Liver (tissue), 9 donors: ENCODE measurements around the gene TNFSF8. TPM values are rescaled to one million over a fixed set of nuclear protein-coding genes. Genes with fewer than 3 reads are reported as not detected.

Experiments used
- DNase-seq: peaks from one replicate; pipeline ENCODE4 v3.0.0-alpha.2; 2017; ENCODE audit warnings: low spot score
- H3K27ac ChIP-seq, 2 donors: one replicate each; pipeline ENCODE4 v1.7.0; 2013; ENCODE audit warnings: inconsistent platforms in 2 of 2, low read length in 2 of 2, control low read depth in 1 of 2, low read depth in 1 of 2, mild to moderate bottlenecking in 1 of 2
- H3K27me3 ChIP-seq, 4 donors: one replicate each; pipeline versions ENCODE4 v1.6.1 to v1.7.0; 2013; ENCODE audit warnings: low read length in 3 of 4, inconsistent platforms in 1 of 4, mild to moderate bottlenecking in 1 of 4, moderate library complexity in 1 of 4; ENCODE audit not compliant: control insufficient read depth in 4 of 4, insufficient read depth in 4 of 4
- H3K36me3 ChIP-seq, 4 donors: one replicate each; pipeline versions ENCODE4 v1.6.1 to v1.7.0; 2013; ENCODE audit warnings: low read length in 3 of 4, mild to moderate bottlenecking in 3 of 4, low read depth in 1 of 4, moderate library complexity in 1 of 4; ENCODE audit not compliant: control insufficient read depth in 4 of 4, insufficient read depth in 3 of 4
- H3K4me1 ChIP-seq, 4 donors: one replicate each; pipeline versions ENCODE4 v1.6.1 to v1.7.0; 2013; ENCODE audit warnings: low read length in 3 of 4, mild to moderate bottlenecking in 3 of 4, moderate library complexity in 1 of 4; ENCODE audit not compliant: control insufficient read depth in 4 of 4, insufficient read depth in 4 of 4
- H3K4me3 ChIP-seq, 3 donors: one replicate each; pipeline versions ENCODE4 v1.6.1 to v1.7.0; 2013; ENCODE audit warnings: low read length in 3 of 3, control low read depth in 1 of 3, low read depth in 1 of 3, mild to moderate bottlenecking in 1 of 3
- H3K9ac ChIP-seq, 2 donors: one replicate each; pipeline ENCODE4 v1.7.0; 2013; ENCODE audit warnings: low read length in 2 of 2, mild to moderate bottlenecking in 2 of 2, moderate library complexity in 2 of 2, control low read depth in 1 of 2, low read depth in 1 of 2
- H3K9me3 ChIP-seq, 4 donors: one replicate each; pipeline versions ENCODE4 v1.6.1 to v1.7.0; 2013; ENCODE audit warnings: low read length in 3 of 4; ENCODE audit not compliant: control insufficient read depth in 4 of 4
- EGR1 ChIP-seq, 2 donors: IDR thresholded peaks; 2 replicates each; pipeline ENCODE4 v1.6.1; 2016 to 2018; ENCODE audit warnings: antibody characterized with exemption in 2 of 2, low read depth in 2 of 2
- FOXA1 ChIP-seq: IDR thresholded peaks from 2 replicates; pipeline ENCODE4 v1.6.1; 2016; ENCODE audit warnings: antibody characterized with exemption
- FOXA2 ChIP-seq: IDR thresholded peaks from 2 replicates; pipeline ENCODE4 v1.6.1; 2016; ENCODE audit warnings: antibody characterized with exemption
- GABPA ChIP-seq, 2 donors: IDR thresholded peaks in 1 of 2; conservative IDR thresholded peaks in 1 of 2; 2 replicates each; pipeline ENCODE4 v1.6.1; 2016; ENCODE audit warnings: antibody characterized with exemption in 2 of 2, mild to moderate bottlenecking in 1 of 2, moderate library complexity in 1 of 2
- HNF4A ChIP-seq, 2 donors: conservative IDR thresholded peaks; 2 replicates each; pipeline ENCODE4 v1.6.1; 2016; ENCODE audit warnings: antibody characterized with exemption in 2 of 2, mild to moderate bottlenecking in 2 of 2
- HNF4G ChIP-seq: IDR thresholded peaks from 2 replicates; pipeline ENCODE4 v1.6.1; 2016; ENCODE audit warnings: antibody characterized with exemption
- JUND ChIP-seq, 2 donors: IDR thresholded peaks; 2 replicates each; pipeline ENCODE4 v1.6.1; 2016; ENCODE audit warnings: antibody characterized with exemption in 2 of 2
- NR2F2 ChIP-seq: IDR thresholded peaks from 2 replicates; pipeline ENCODE4 v1.6.1; 2016; ENCODE audit warnings: antibody characterized with exemption
- RAD21 ChIP-seq, 2 donors: IDR thresholded peaks; 2 replicates each; pipeline ENCODE4 v1.6.1; 2016; ENCODE audit warnings: antibody characterized with exemption in 2 of 2, mild to moderate bottlenecking in 2 of 2
- REST ChIP-seq: IDR thresholded peaks from 2 replicates; pipeline ENCODE4 v1.6.1; 2016; ENCODE audit warnings: antibody characterized with exemption, mild to moderate bottlenecking
- RXRA ChIP-seq, 2 donors: IDR thresholded peaks; 2 replicates each; pipeline ENCODE4 v1.6.1; 2017 to 2018; ENCODE audit warnings: antibody characterized with exemption in 2 of 2, mild to moderate bottlenecking in 1 of 2
- SP1 ChIP-seq: IDR thresholded peaks from 2 replicates; pipeline ENCODE4 v1.6.1; 2018; ENCODE audit warnings: antibody characterized with exemption, mild to moderate bottlenecking
- TAF1 ChIP-seq: conservative IDR thresholded peaks from 2 replicates; pipeline ENCODE4 v1.6.1; 2016; ENCODE audit warnings: antibody characterized with exemption, mild to moderate bottlenecking
- YY1 ChIP-seq: IDR thresholded peaks from 2 replicates; pipeline ENCODE4 v1.6.1; 2016; ENCODE audit warnings: antibody characterized with exemption, mild to moderate bottlenecking
- ZBTB33 ChIP-seq: IDR thresholded peaks from 2 replicates; pipeline ENCODE4 v1.6.1; 2016; ENCODE audit warnings: antibody characterized with exemption
- WGBS: extraction: QIAGEN DNeasy Blood & Tissue Kit; methylation state at CpG from one replicate; pipeline ENCODE4 v1.1.7; 2013; 5-methylcytosine and 5-hydroxymethylcytosine counted together
- polyA plus RNA-seq, 2 donors: library from polyadenylated mRNA; stranded (reverse) in 1 of 2; unstranded in 1 of 2; fragments of 200-250 nt in 1 of 2; fragments of >200 nt in 1 of 2; fragmentation: Nextera tagmentation in 1 of 2; extraction: Ambion mirVana in 1 of 2; gene quantifications; one replicate each; pipeline versions ENCODE4 v1.2.1 to v1.2.3, GENCODE V29; 2013 to 2015
- total RNA-seq, 2 donors: library from RNA; depleted of rRNA; stranded (reverse); fragments of >200 nt; gene quantifications; one replicate each; pipeline ENCODE4 v1.2.3, GENCODE V29; 2014
- TF ChIP-seq, protein P1 (sequence below): fragments of 150-350 bp; IDR thresholded peaks from 2 replicates; pipeline ENCODE4 v1.5.1; 2017; ENCODE audit warnings: improper control_type of control experiment, low read depth, low read length; ENCODE audit not compliant: missing input control
- TF ChIP-seq, protein P2 (sequence below): IDR thresholded peaks from 2 replicates; pipeline ENCODE4 v1.6.1; 2016; ENCODE audit warnings: antibody characterized with exemption
- TF ChIP-seq, protein P3 (sequence below): IDR thresholded peaks from 2 replicates; pipeline ENCODE4 v1.6.1; 2016; ENCODE audit warnings: antibody characterized with exemption
- donor health status: healthy.
- donor health status: healthy.
- donor health status: healthy.
- donor health status: healthy.
- donor health status: healthy.

TNFSF8 gene
- total and polyA plus RNA-seq, 4 donors = 0.28 to 1.4 (median 0.51) TPM

- Histone ChIP-seq H3K27ac (no peak overlapping the region), H3K27me3 (no peaks in the 10 kb centered on the region), H3K4me3 (no peak overlapping the region), H3K36me3 (no peaks in the 10 kb centered on the region), H3K4me1 (peaks cover 3 to 13% (median 9%) of the 10 kb centered on the region in 4 donors), H3K9ac (no peak overlapping the region), H3K9me3 (no peaks in the 10 kb centered on the region)
- no peak for TF ChIP-seq YY1
- TF ChIP-seq, protein P1, sequence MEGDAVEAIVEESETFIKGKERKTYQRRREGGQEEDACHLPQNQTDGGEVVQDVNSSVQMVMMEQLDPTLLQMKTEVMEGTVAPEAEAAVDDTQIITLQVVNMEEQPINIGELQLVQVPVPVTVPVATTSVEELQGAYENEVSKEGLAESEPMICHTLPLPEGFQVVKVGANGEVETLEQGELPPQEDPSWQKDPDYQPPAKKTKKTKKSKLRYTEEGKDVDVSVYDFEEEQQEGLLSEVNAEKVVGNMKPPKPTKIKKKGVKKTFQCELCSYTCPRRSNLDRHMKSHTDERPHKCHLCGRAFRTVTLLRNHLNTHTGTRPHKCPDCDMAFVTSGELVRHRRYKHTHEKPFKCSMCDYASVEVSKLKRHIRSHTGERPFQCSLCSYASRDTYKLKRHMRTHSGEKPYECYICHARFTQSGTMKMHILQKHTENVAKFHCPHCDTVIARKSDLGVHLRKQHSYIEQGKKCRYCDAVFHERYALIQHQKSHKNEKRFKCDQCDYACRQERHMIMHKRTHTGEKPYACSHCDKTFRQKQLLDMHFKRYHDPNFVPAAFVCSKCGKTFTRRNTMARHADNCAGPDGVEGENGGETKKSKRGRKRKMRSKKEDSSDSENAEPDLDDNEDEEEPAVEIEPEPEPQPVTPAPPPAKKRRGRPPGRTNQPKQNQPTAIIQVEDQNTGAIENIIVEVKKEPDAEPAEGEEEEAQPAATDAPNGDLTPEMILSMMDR = no peak
- no peak for TF ChIP-seq FOXA1
- TF ChIP-seq NR2F2 = no peak
- TF ChIP-seq TAF1 = no peak
- TF ChIP-seq, protein P2, sequence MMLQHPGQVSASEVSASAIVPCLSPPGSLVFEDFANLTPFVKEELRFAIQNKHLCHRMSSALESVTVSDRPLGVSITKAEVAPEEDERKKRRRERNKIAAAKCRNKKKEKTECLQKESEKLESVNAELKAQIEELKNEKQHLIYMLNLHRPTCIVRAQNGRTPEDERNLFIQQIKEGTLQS = no peak
- no peak for TF ChIP-seq HNF4G
- TF ChIP-seq RAD21 (IDR thresholded peaks at IDR 0.05) = no peak
- TF ChIP-seq SP1 = no peak
- TF ChIP-seq GABPA (IDR thresholded peaks at IDR 0.05 in 1 of 2, conservative IDR thresholded peaks at IDR 0.05 in 1 of 2) = no peak
- TF ChIP-seq, protein P3, sequence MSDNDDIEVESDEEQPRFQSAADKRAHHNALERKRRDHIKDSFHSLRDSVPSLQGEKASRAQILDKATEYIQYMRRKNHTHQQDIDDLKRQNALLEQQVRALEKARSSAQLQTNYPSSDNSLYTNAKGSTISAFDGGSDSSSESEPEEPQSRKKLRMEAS = no peak
- TF ChIP-seq EGR1 (IDR thresholded peaks at IDR 0.05; ENCODE audit: low read depth in 2 of 2) = no peak
- TF ChIP-seq FOXA2 = no peak
- TF ChIP-seq ZBTB33 = no peak
- no peak for TF ChIP-seq RXRA (IDR thresholded peaks at IDR 0.05)
- TF ChIP-seq JUND (IDR thresholded peaks at IDR 0.05) = no peak
- no peak for TF ChIP-seq REST
- TF ChIP-seq HNF4A (conservative IDR thresholded peaks at IDR 0.05) = no peak
- no peak for DNase-seq
- 86% methylated on average over 3 of the region's 3 CpGs for WGBS
Observed at GRCh38 chr9:114928136-114928535, 2.3 kb downstream of the TNFSF8 start.
